ENCODE measurements around the gene BRIP1.
"Not testable (repeated sequence)": the region's sequence is repeated elsewhere in the genome, so short reads cannot be mapped to it uniquely, and the experiment has no call there.

The BRIP1 gene

DNA sequence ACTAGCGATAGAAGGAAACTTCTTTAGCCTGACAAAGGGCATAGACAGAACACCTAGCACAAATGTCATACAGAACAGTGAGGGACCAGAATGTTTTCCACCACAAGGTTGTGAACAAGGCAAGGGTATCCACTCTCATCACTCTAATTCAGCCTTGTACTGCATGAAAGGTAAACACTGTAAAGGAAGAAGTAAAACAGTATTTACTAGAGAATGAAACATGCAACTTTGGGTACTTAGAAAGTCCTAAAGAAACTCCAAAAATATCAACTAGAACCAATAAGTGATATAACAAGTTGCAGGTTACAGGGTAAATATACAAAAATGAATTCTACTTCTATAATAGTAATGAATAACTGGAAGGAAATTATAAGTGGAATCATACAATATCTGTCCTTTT, 32.2 kb downstream of the BRIP1 start:
- no peak overlapping the region for H3K27ac ChIP-seq
- no peak for TF ChIP-seq ZFX (IDR thresholded peaks at IDR 0.05; ENCODE audit: borderline replicate concordance)
- TF ChIP-seq, protein P1, sequence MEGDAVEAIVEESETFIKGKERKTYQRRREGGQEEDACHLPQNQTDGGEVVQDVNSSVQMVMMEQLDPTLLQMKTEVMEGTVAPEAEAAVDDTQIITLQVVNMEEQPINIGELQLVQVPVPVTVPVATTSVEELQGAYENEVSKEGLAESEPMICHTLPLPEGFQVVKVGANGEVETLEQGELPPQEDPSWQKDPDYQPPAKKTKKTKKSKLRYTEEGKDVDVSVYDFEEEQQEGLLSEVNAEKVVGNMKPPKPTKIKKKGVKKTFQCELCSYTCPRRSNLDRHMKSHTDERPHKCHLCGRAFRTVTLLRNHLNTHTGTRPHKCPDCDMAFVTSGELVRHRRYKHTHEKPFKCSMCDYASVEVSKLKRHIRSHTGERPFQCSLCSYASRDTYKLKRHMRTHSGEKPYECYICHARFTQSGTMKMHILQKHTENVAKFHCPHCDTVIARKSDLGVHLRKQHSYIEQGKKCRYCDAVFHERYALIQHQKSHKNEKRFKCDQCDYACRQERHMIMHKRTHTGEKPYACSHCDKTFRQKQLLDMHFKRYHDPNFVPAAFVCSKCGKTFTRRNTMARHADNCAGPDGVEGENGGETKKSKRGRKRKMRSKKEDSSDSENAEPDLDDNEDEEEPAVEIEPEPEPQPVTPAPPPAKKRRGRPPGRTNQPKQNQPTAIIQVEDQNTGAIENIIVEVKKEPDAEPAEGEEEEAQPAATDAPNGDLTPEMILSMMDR (IDR thresholded peaks at IDR 0.05) = no peak

DNA sequence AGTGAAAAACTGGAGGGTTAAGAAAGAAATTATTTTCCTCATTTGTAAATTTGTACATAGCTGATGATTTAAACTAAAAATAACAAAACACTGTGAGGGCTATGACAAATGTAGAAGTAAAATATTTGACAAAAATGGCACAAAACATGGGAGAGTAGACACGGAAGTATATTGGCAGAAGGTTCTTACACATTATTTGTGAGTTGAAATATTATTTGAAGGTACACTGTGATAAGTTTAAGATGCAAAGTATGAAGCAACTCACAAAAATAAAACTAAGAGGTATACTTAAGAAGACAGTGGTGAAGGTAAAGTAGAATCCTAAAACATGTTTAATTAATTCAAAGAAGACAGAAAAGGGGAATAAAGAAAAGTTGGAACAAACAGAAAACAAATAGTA, 34.6 kb downstream of the BRIP1 start:
- no peak overlapping the region for H3K27ac ChIP-seq
- TF ChIP-seq ZFX (IDR thresholded peaks at IDR 0.05; ENCODE audit: borderline replicate concordance) = no peak
- TF ChIP-seq, protein P1 (IDR thresholded peaks at IDR 0.05) = no peak

GRCh38 chr17:61827649-61828395, 35.5 kb downstream of the BRIP1 start:
- H3K27ac ChIP-seq = no peak overlapping the region
- TF ChIP-seq, protein P1 (IDR thresholded peaks at IDR 0.05) = no peak
- TF ChIP-seq ZFX (IDR thresholded peaks at IDR 0.05; ENCODE audit: borderline replicate concordance) = no peak

GRCh38 chr17:61826866-61827265, 36.5 kb downstream of the BRIP1 start:
- not testable (repeated sequence) for H3K27ac ChIP-seq

- H3K27ac ChIP-seq = not testable (repeated sequence)
Observed at GRCh38 chr17:61826198-61826597, 37.1 kb downstream of the BRIP1 start.

DNA sequence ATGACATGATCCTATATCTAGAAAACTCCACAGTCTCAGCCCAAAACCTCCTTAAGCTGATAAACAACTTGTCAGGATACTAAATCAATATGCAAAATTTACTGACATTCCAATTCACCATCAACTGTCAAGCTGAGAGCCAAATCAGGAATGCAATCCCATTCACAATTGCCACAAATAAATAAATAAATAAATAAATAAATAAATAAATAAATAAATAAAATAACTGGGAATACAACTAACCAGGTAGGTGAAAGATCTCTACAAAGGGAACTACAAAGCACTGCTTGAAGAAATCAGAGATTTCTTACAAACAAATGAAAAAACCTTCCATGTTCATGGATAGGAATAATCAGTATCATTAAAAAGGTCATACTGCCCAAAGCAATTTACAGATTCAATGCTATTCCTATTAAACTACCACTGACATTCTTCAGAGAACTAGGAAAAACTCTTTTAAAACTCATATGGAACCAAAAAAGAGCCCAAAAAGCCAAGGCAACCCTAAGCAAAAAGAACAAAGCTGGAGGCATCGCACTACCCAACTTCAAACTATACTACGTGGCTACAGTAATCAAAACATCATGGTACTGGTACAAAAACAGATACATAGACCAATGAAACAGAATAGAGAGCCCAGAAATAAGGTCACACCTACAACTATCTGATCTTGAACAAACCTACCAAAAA, 37.7 kb downstream of the BRIP1 start:
- H3K27ac ChIP-seq = no peak overlapping the region
- TF ChIP-seq ZFX (IDR thresholded peaks at IDR 0.05; ENCODE audit: borderline replicate concordance) = no peak
- TF ChIP-seq, protein P1 (IDR thresholded peaks at IDR 0.05) = no peak

DNA sequence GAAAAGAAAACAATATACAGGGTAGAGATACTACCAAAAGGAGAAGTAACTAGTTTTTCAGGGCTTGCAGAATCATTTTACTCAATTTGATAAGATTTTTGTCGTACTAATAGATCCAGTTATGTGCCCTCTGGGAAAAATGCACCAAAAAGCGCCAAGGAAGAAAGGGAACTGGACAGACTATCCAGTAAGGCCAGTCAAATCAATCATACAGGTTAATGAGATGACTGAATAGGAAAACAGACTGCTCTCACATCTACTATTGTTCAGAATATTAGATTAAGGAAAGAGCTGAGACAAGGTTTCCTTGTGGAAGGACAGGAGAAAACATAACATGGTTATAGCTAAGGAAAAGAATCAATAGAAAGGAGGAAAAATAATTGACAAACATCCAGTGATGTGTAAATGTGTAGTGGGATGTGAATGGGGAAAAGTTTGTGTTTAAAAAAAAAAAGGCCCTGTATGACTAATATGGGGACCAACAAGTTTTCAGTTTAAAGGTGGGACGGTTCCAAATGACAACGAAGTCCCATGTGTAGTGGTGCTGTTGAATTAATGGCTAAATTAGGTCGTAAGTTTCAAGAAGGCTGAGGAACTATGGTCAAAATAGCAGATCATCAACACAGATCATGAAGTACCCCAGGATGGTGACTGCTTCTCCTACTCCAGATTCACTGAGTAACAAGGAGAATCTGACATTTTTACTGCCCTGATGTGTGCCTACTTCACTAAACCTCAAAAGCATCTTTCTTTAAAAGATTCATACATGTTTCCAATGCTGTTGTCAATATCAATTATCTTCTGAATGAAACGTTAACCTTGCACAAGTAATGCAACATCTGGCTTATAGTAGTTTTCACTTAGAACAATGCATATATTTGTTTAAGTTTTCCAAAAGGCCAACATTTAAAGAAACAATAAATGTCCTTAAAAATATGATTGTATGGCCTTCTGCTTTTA, 40.7 kb downstream of the BRIP1 start:
- no peak overlapping the region for H3K27ac ChIP-seq
- TF ChIP-seq ZFX (IDR thresholded peaks at IDR 0.05; ENCODE audit: borderline replicate concordance) = no peak
- TF ChIP-seq, protein P1 (IDR thresholded peaks at IDR 0.05) = no peak

- TF ChIP-seq, protein P1 (IDR thresholded peaks at IDR 0.05) = no peak
- TF ChIP-seq ZFX (IDR thresholded peaks at IDR 0.05; ENCODE audit: borderline replicate concordance) = no peak
- H3K27ac ChIP-seq = no peak overlapping the region
Observed at GRCh38 chr17:61821655-61822054, 41.7 kb downstream of the BRIP1 start.

GRCh38 chr17:61819265-61819664, 44.1 kb downstream of the BRIP1 start:
- not testable (repeated sequence) for H3K27ac ChIP-seq
